IMR-90 (cell line): Measurements from ENCODE around the gene PTPRU. TPM values are rescaled to one million over a fixed set of nuclear protein-coding genes. Genes with fewer than 3 reads are reported as not detected.

Experiments used
- ATAC-seq: fragments of 200-7000 bp; cut with Tn5 transposase; 2 replicates; pipeline ENCODE4 v1.9.1; 2020; ENCODE audit warnings: low read depth, mild to moderate bottlenecking, moderate library complexity
- BruUV-seq: library from RNA; stranded (reverse); fragments of 400-500 nt; replicated peaks from 2 replicates; lab custom pipeline; 2021; lab: Mats Ljungman, UMichigan
- CTCF ChIA-PET: fragments of 300-600 bp; formaldehyde crosslinking; extraction: SDS; loops from one replicate; lab custom pipeline; 2021; ENCODE audit warnings: antibody characterized with exemption; lab: Yijun Ruan, JAX
- POLR2A ChIA-PET: fragments of 300-600 bp; sonication (Branson Sonifier 250); formaldehyde crosslinking; loops from one replicate; lab custom pipeline; 2022; ENCODE audit warnings: antibody characterized with exemption; ENCODE audit not compliant: unreplicated experiment; lab: Charles Lee
- DNase-seq: peaks from one replicate; pipeline ENCODE4 v3.0.0; 2013
- H2AFZ ChIP-seq: replicated peaks from 2 replicates; pipeline ENCODE3; 2013; ENCODE audit warnings: low read length, mild to moderate bottlenecking; ENCODE audit not compliant: poor library complexity
- H2AK5ac ChIP-seq: 2 replicates; pipeline ENCODE4 v1.6.1; 2013; ENCODE audit warnings: low read depth, low read length, inconsistent platforms
- H2AK9ac ChIP-seq: replicated peaks from 2 replicates; pipeline ENCODE3; 2013; ENCODE audit warnings: mild to moderate bottlenecking, low read depth, low read length, moderate library complexity; ENCODE audit not compliant: poor library complexity
- H2BK120ac ChIP-seq: 2 replicates; pipeline ENCODE4 v1.6.1; 2013; ENCODE audit warnings: low read depth, low read length, inconsistent platforms
- H2BK15ac ChIP-seq: 3 replicates; pipeline ENCODE4 v1.6.1; 2013; ENCODE audit warnings: low read depth, low read length, inconsistent platforms
- H2BK20ac ChIP-seq: 2 replicates; pipeline ENCODE4 v1.6.1; 2013; ENCODE audit warnings: low read depth, mild to moderate bottlenecking, inconsistent platforms, low read length, moderate library complexity
- H2BK5ac ChIP-seq: 2 replicates; pipeline ENCODE4 v1.6.1; 2013; ENCODE audit warnings: mild to moderate bottlenecking, low read depth, low read length, inconsistent platforms; ENCODE audit not compliant: poor library complexity, severe bottlenecking
- H3K14ac ChIP-seq: replicated peaks from 2 replicates; pipeline ENCODE4 v1.6.1; 2013; ENCODE audit warnings: low read depth, low read length, inconsistent platforms
- H3K18ac ChIP-seq: 2 replicates; pipeline ENCODE4 v1.6.1; 2013; ENCODE audit warnings: low read depth, low read length, control low read depth
- H3K23ac ChIP-seq: 2 replicates; pipeline ENCODE4 v1.6.1; 2013; ENCODE audit warnings: low read depth, low read length, inconsistent platforms
- H3K27ac ChIP-seq: 2 replicates; pipeline ENCODE4 v1.5.1; 2013; ENCODE audit warnings: mild to moderate bottlenecking, control low read depth, low read length; ENCODE audit not compliant: insufficient read depth
- H3K27me3 ChIP-seq: 2 replicates; pipeline ENCODE4 v1.6.1; 2013; ENCODE audit warnings: low read length; ENCODE audit not compliant: control insufficient read depth, insufficient read depth
- H3K36me3 ChIP-seq: 2 replicates; pipeline ENCODE4 v1.6.1; 2013; ENCODE audit warnings: low read length, mixed read lengths; ENCODE audit not compliant: control insufficient read depth, insufficient read depth
- H3K4ac ChIP-seq: 2 replicates; pipeline ENCODE4 v1.6.1; 2013; ENCODE audit warnings: low read depth, low read length, inconsistent platforms
- H3K4me1 ChIP-seq: 2 replicates; pipeline ENCODE4 v1.6.1; 2013; ENCODE audit warnings: low read length, mixed read lengths; ENCODE audit not compliant: control insufficient read depth, insufficient read depth
- H3K4me2 ChIP-seq: 2 replicates; pipeline ENCODE4 v1.6.1; 2013; ENCODE audit warnings: low read depth, mild to moderate bottlenecking, control low read depth, low read length, moderate library complexity
- H3K4me3 ChIP-seq: 2 replicates; pipeline ENCODE4 v1.5.1; 2013; ENCODE audit warnings: low read depth, mild to moderate bottlenecking, control low read depth, low read length, moderate library complexity; ENCODE audit not compliant: insufficient read depth
- H3K56ac ChIP-seq: 2 replicates; pipeline ENCODE4 v1.6.1; 2013; ENCODE audit warnings: low read length, inconsistent platforms; ENCODE audit not compliant: insufficient read depth; ENCODE audit errors: extremely low read depth
- H3K79me1 ChIP-seq, 2 experiments: 2 replicates each; pipeline ENCODE4 v1.6.1; 2013; ENCODE audit warnings: low read length in 2 of 2, inconsistent platforms in 1 of 2, low read depth in 1 of 2
- H3K9ac ChIP-seq: 2 replicates; pipeline ENCODE4 v1.6.1; 2013; ENCODE audit warnings: low read depth, low read length, control low read depth
- H3K9me1 ChIP-seq: 2 replicates; pipeline ENCODE4 v1.6.1; 2013; ENCODE audit warnings: low read length, inconsistent platforms; ENCODE audit not compliant: insufficient read depth
- H3K9me3 ChIP-seq: 2 replicates; pipeline ENCODE4 v1.6.1; 2013; ENCODE audit warnings: low read length; ENCODE audit not compliant: control insufficient read depth, insufficient read depth
- H4K20me1 ChIP-seq: 2 replicates; pipeline ENCODE4 v1.6.1; 2013; ENCODE audit warnings: low read length, inconsistent platforms; ENCODE audit not compliant: insufficient read depth
- H4K5ac ChIP-seq: 2 replicates; pipeline ENCODE4 v1.6.1; 2013; ENCODE audit warnings: mild to moderate bottlenecking, low read depth, low read length, control low read depth
- H4K8ac ChIP-seq, 2 experiments: 2 replicates each; pipeline ENCODE4 v1.6.1; 2013; ENCODE audit warnings: low read depth in 2 of 2, low read length in 2 of 2, control low read depth in 1 of 2, inconsistent platforms in 1 of 2
- H4K91ac ChIP-seq: 2 replicates; pipeline ENCODE4 v1.6.1; 2013; ENCODE audit warnings: low read depth, low read length, inconsistent platforms; ENCODE audit not compliant: insufficient read depth
- BHLHE40 ChIP-seq: fragments of 150-350 bp; IDR thresholded peaks from 2 replicates; pipeline ENCODE4 v1.6.1; 2016; ENCODE audit warnings: mild to moderate bottlenecking, low read depth, low read length
- CHD1 ChIP-seq: IDR thresholded peaks from 2 replicates; pipeline ENCODE4 v1.6.1; 2012; ENCODE audit warnings: low read depth, low read length, improper control_type of control experiment
- FOS ChIP-seq: fragments of 150-350 bp; IDR thresholded peaks from 2 replicates; pipeline ENCODE4 v1.6.1; 2016; ENCODE audit warnings: low read depth, low read length
- MAFK ChIP-seq: IDR thresholded peaks from 2 replicates; pipeline ENCODE4 v1.6.1; 2012; ENCODE audit warnings: low read depth, low read length, improper control_type of control experiment
- MAZ ChIP-seq: IDR thresholded peaks from 2 replicates; pipeline ENCODE4 v1.6.1; 2012; ENCODE audit warnings: low read depth, mild to moderate bottlenecking, low read length, improper control_type of control experiment, moderate library complexity, borderline replicate concordance
- MXI1 ChIP-seq: IDR thresholded peaks from 2 replicates; pipeline ENCODE4 v1.6.1; 2012; ENCODE audit warnings: low read depth, mild to moderate bottlenecking, low read length, moderate library complexity, borderline replicate concordance
- NFE2L2 ChIP-seq: fragments of 150-350 bp; IDR thresholded peaks from 2 replicates; pipeline ENCODE4 v1.6.1; 2016; ENCODE audit warnings: low read depth, mild to moderate bottlenecking, low read length
- POLR2A ChIP-seq: IDR thresholded peaks from 2 replicates; pipeline ENCODE4 v1.6.1; 2012; ENCODE audit warnings: mild to moderate bottlenecking, low read depth, low read length
- RCOR1 ChIP-seq: IDR thresholded peaks from 2 replicates; pipeline ENCODE4 v1.6.1; 2012; ENCODE audit warnings: mild to moderate bottlenecking, low read length, improper control_type of control experiment; ENCODE audit not compliant: insufficient replicate concordance
- RFX5 ChIP-seq: IDR thresholded peaks from 2 replicates; pipeline ENCODE4 v1.8.0; 2012; ENCODE audit warnings: low read depth, mild to moderate bottlenecking, low read length, moderate library complexity
- SMC3 ChIP-seq: fragments of 150-350 bp; IDR thresholded peaks from 2 replicates; pipeline ENCODE4 v1.6.1; 2016; ENCODE audit warnings: low read depth, mild to moderate bottlenecking, antibody characterized with exemption, low read length, moderate library complexity
- whole genome bisulfite sequencing, 2 experiments: methylation state at CpG; one replicate each; pipeline versions ENCODE4 v1.1.5 to v1.1.7; 2013; ENCODE audit warnings: missing lambda C conversion rate in 2 of 2; ENCODE audit not compliant: insufficient read length in 1 of 2; ENCODE audit errors: extremely low coverage in 2 of 2; 5-methylcytosine and 5-hydroxymethylcytosine counted together
- dilution Hi-C: fragments of 300-500 bp; cut with HindIII; formaldehyde crosslinking; loops from one replicate; pipeline ENCODE4 v1.14.3; 2018; ENCODE audit warnings: low sequenced_read_pairs; ENCODE audit not compliant: unreplicated experiment
- in situ Hi-C: fragments of 300-500 bp; cut with MboI; formaldehyde crosslinking; loops from 3 replicates; pipeline ENCODE4 v1.14.3; 2019; ENCODE audit warnings: low sequenced_read_pairs, inconsistent platforms, mixed read lengths
- intact Hi-C: fragments of 100-400 bp; cut with micrococcal nuclease; formaldehyde crosslinking; loops from 2 replicates; pipeline ENCODE4 v1.10.0; 2022
- polyA plus RNA-seq, 3 experiments: library from polyadenylated mRNA; depleted of rRNA; stranded (reverse); fragments of >200 nt; gene quantifications; 2 replicates each; pipeline ENCODE4 v1.2.3, GENCODE V29; 2012; ENCODE audit warnings: low replicate concordance in 1 of 3
- total RNA-seq: library from RNA; depleted of rRNA; stranded (reverse); fragments of >200 nt; gene quantifications from 2 replicates; pipeline ENCODE4 v1.2.3, GENCODE V29; 2012
- TF ChIP-seq, protein P1 (sequence below): fragments of 150-350 bp; IDR thresholded peaks from 2 replicates; pipeline ENCODE4 v1.6.1; 2017; ENCODE audit warnings: mild to moderate bottlenecking, antibody characterized with exemption, low read length, low read depth
- TF ChIP-seq, protein P2 (sequence below): fragments of 150-350 bp; IDR thresholded peaks from 2 replicates; pipeline ENCODE4 v1.6.1; 2016; ENCODE audit warnings: low read depth, mild to moderate bottlenecking, low read length, moderate library complexity, borderline replicate concordance
- TF ChIP-seq, protein P3 (sequence below): conservative IDR thresholded peaks from 2 replicates; pipeline ENCODE4 v1.5.1; 2012; ENCODE audit warnings: mild to moderate bottlenecking, low read depth, low read length, improper control_type of control experiment

Gene PTPRU
- total and polyA plus RNA-seq, 2 of the 4 experiments (the other 2 are of a cell fraction), result 7.0 to 10.7 TPM

DNA sequence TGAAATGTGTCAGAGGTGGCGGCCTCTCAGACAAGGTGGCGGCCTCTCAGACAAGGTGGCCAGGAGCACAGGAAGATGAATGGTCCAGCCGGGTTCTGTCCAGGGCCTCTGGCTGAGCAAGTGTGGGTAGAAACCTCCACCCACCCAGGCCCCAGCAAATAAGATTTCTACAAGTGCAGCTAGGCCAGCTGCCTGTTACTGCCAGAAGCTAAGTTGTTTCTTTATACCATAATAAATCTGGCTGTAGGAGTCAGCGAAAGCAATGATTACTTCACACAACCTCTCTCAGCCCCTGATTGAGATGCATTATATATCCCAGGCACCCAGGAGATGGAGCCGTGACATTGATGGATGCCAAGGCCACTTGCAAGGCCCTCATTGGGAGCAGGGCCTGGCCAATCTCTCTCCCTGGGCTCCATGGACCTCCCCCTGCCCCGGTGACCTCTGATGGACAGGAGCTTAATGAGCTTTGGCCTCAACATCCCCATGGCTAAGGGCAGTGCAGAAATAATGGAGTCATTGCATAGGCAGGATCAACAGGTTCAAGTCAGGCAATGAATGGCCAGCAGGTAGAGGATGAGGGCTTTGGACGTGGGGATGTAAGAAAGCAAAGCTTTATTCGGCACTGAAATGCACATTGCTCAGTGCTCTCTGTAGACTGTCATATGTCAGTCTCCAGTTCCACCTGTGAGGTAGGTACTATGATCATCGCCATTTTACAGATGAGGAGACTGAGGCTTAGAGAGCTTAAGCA is 92.9 kb downstream of the PTPRU start:
- dilution Hi-C loops, result no loop called here
- POLR2A ChIA-PET, result no interaction called here

More for the DNA sequence above, 92.9 kb downstream of the PTPRU start:
- Histone ChIP-seq H3K56ac (no peak overlapping the region), H2BK15ac (no peak overlapping the region), H2BK5ac (no peak overlapping the region), H4K20me1 (no peaks in the 10 kb centered on the region), H4K91ac (no peak overlapping the region), H3K4me1 (no peaks in the 10 kb centered on the region), H3K79me1 (no peaks in the 10 kb centered on the region), H3K9me1 (no peaks in the 10 kb centered on the region), H2BK120ac (no peak overlapping the region), H3K9ac (no peak overlapping the region), H2BK20ac (no peak overlapping the region), H4K5ac (no peak overlapping the region), H3K14ac (no peak overlapping the region), H3K23ac (no peak overlapping the region), H3K27ac (no peak overlapping the region), H3K4me2 (no peak overlapping the region), H3K4ac (no peak overlapping the region), H3K9me3 (no peaks in the 10 kb centered on the region), H4K8ac (no peak overlapping the region), H2AFZ (no peak overlapping the region), H2AK9ac (no peak overlapping the region), H3K36me3 (no peaks in the 10 kb centered on the region; the same call in 1 of the 2 replicates), H3K18ac (no peak overlapping the region), H3K27me3 (peaks cover 7% of the 10 kb centered on the region), H3K4me3 (no peak overlapping the region), H2AK5ac (no peak overlapping the region)
- TF ChIP-seq NFE2L2 (no peak), RCOR1 (no peak), SMC3 (no peak), MAZ (no peak), MAFK (no peak), CHD1 (no peak), FOS (no peak), RFX5 (no peak), MXI1 (no peak), POLR2A (no peak), BHLHE40 (no peak)
- TF ChIP-seq, protein P1, sequence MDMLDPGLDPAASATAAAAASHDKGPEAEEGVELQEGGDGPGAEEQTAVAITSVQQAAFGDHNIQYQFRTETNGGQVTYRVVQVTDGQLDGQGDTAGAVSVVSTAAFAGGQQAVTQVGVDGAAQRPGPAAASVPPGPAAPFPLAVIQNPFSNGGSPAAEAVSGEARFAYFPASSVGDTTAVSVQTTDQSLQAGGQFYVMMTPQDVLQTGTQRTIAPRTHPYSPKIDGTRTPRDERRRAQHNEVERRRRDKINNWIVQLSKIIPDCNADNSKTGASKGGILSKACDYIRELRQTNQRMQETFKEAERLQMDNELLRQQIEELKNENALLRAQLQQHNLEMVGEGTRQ, result no peak
- TF ChIP-seq, protein P2, sequence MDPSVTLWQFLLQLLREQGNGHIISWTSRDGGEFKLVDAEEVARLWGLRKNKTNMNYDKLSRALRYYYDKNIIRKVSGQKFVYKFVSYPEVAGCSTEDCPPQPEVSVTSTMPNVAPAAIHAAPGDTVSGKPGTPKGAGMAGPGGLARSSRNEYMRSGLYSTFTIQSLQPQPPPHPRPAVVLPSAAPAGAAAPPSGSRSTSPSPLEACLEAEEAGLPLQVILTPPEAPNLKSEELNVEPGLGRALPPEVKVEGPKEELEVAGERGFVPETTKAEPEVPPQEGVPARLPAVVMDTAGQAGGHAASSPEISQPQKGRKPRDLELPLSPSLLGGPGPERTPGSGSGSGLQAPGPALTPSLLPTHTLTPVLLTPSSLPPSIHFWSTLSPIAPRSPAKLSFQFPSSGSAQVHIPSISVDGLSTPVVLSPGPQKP, result no peak
- TF ChIP-seq, protein P3, sequence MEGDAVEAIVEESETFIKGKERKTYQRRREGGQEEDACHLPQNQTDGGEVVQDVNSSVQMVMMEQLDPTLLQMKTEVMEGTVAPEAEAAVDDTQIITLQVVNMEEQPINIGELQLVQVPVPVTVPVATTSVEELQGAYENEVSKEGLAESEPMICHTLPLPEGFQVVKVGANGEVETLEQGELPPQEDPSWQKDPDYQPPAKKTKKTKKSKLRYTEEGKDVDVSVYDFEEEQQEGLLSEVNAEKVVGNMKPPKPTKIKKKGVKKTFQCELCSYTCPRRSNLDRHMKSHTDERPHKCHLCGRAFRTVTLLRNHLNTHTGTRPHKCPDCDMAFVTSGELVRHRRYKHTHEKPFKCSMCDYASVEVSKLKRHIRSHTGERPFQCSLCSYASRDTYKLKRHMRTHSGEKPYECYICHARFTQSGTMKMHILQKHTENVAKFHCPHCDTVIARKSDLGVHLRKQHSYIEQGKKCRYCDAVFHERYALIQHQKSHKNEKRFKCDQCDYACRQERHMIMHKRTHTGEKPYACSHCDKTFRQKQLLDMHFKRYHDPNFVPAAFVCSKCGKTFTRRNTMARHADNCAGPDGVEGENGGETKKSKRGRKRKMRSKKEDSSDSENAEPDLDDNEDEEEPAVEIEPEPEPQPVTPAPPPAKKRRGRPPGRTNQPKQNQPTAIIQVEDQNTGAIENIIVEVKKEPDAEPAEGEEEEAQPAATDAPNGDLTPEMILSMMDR, result no peak
- DNase-seq (no peak), ATAC-seq (no peak)
- CTCF ChIA-PET, result interaction anchor here (0.6 kb wide), 1 partner anchor 21 kb away, joined by 4 read pairs; no protein-coding TSS in a partner anchor
- intact Hi-C loops, result no loop called here
- BruUV-seq, result no TSS peak
- WGBS, 2 experiments, result 46% methylated on average over 4 of the region's 9 CpGs; no CpG with 5 or more reads in 1 of the 2 experiments
- in situ Hi-C loops, result no loop called here
